GM23248 (cell line): ENCODE data around the gene LCTL.

ENCODE experiments used
- EZH2 ChIP-seq: fragments of 200-600 bp; sonication (generic); IDR thresholded peaks from 2 replicates; pipeline ENCODE4 v1.6.1; 2018; ENCODE audit warnings: antibody characterized with exemption, mild to moderate bottlenecking; ENCODE audit not compliant: insufficient read depth, poor library complexity, severe bottlenecking
- EZH2phosphoT487 ChIP-seq: fragments of 200-600 bp; sonication (generic); IDR thresholded peaks from 2 replicates; pipeline ENCODE4 v1.6.1; 2018; ENCODE audit warnings: antibody characterized with exemption, moderate library complexity, mild to moderate bottlenecking, low read depth; ENCODE audit not compliant: insufficient read depth

DNA sequence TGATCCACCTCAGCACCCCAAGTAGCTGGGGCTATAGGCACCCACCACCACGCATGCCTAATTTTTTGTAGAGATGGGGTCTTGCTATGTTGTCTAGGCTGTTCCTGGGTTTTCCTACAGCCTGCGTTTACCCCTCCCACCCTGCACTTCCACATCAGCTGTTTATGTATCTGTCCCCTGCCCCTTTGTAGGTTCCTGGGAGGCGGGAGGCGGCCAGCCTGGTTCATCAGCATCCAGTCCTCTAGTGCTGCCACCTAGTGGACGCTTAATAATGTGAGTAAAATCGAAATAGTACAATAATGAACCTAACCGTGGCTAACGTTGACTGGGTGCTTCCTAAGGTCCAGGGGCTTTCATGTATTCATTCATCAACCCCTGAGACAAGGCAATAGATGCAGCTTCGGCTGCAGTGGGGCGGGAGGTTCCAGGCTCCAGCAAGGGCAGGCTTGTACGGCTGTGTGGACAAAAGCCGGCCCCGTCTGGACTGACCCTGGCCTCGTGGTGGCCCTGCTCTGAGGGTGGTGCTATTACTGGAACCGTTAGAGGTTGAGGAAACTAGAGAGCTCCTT lies 1.2 kb upstream of the LCTL start:
- TF ChIP-seq EZH2phosphoT487, result no peak
- no peak for TF ChIP-seq EZH2
